Stimulated activated CD8-positive, alpha-beta memory T cell treated with anti-CD3 and anti-CD28 coated beads, Interleukin-12 subunit alpha, Interleukin-12 subunit beta, amount 100 ng/mL, for 4 hours (primary cell): ENCODE data around the gene TNFAIP8L1.
"Not testable (repeated sequence)": the region's sequence is repeated elsewhere in the genome, so short reads cannot be mapped to it uniquely, and the experiment has no call there.

Source experiments
- DNase-seq: peaks from one replicate; pipeline ENCODE4 v3.0.0-alpha.2; 2020; ENCODE audit warnings: low read depth

TNFAIP8L1 gene

DNA sequence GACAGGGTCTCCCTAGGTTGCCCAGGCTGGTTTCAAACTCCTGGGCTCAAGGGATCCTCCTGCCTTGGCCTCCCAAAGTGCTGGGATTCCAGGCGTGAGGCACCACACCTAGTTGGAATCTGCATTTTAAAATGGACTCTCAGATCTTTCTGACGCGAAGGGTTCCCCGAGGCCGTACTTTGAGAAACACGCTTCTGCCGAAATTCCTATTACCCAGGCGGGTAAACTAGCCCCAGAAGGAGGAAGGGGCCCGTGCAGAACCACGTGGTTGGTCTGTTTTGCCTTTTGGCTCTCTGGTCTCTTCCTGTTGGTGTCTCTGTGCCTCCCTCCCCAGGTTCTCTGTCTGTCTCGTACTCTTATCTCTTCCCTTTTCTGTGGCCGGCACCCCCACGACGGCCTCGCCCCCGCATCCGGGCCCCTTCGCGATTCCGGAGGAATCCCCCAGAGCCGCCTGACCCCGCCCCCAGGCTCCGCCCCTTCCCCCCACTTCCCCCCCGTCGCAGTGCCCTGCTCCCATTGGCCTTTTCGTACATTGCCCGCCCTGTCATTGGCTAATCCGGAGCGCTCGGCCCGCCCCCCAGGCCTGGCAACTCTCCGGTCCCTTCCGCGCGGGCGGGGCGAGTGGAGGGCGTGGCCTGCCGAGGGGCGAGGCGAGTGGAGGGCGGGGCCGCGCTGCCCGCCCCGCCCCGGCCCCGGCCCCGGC is at the start of gene TNFAIP8L1:
TSS of gene TNFAIP8L1 (plus strand) at position 689 of the 703 bp plus-strand sequence. CDS start 12,354 bp downstream, outside the sequence.
- peak; percentile 97 for DNase-seq

DNA sequence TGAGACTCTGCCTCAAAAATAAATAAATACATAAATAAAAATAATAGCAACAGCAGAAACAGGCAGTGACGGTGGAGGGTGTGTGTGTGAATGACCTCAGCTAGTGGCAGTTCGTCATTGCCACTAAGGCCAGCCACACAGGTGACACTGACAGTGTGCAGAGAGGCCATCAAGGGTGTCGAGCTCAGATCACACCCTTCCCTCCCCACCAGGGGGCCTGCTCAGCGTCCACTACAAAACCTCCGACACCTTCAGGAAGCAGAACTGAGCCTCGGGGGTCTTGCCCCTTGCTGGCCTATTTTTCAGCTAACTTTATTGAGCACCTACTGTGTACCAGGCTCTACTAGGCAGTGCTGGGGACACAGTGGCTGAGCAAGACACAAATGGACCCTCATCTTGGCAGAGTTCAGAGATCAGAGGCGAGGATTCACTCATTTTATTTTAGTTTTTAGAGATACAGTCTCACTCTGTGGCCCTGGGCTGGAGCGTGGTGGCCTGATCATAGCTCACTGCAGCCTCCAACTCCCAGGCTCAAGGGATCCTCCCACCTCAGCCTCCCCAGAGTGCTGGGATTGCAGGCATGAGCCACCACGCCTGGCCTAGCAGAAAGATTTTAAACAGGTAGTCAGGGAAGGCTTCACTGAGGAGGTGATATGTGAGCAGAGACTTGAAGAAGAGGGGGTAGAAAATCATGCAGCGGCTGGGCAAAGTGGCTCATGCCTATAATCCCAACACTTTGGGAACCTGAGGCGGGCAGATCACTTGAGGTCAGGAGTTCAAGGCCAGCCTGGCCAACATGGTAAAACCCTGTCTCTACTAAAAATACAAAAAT is 49.5 kb upstream of the TNFAIP8L1 start:
- DNase-seq = no peak

DNA sequence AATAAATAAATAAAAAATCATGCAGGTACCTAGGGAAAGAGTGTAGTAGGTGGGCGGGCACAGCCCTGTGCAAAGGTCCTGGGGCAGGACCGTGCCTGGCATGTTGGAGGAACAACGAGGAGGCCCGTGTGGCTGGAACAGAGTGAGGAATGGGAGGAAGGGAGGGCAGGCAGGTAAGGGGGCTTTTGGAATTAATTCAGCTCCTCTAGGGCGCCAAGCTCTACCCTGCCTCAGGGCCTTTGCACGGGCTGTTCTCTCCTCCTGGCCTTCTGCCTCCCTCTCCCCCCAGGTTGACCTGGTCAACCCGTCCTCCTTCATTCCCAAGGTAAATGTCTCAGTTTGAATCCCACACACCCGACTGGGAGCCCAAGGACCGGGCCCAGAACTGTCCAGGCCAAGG is 48.8 kb upstream of the TNFAIP8L1 start:
- DNase-seq = no peak

- DNase-seq = no peak
These were observed 48.0 kb upstream of the TNFAIP8L1 start for GRCh38 chr19:4591320-4591719.

GRCh38 chr19:4592445-4592844 is 46.9 kb upstream of the TNFAIP8L1 start:
- DNase-seq = no peak

DNA sequence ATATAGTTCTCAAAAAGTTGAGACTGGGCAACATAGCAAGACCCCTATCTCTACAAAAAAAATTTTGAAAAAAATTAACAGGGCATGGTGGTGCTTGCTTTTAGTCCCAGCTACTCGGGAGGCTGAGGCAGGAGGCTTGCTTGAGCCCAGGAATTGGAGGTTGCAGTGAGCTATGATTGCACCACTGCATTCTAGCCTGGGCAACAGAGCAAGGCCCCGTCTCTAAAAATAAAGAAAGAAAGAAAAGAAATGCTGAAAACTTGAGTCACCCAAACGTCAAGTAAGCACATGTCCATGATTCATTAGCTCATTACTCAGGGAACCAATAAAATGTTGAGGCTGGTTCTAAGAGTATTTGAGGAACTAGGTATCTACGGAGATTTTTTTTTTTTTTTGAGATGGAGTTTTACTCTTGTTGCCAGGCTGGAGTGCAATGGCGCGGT is 45.9 kb upstream of the TNFAIP8L1 start:
- no peak for DNase-seq

DNA sequence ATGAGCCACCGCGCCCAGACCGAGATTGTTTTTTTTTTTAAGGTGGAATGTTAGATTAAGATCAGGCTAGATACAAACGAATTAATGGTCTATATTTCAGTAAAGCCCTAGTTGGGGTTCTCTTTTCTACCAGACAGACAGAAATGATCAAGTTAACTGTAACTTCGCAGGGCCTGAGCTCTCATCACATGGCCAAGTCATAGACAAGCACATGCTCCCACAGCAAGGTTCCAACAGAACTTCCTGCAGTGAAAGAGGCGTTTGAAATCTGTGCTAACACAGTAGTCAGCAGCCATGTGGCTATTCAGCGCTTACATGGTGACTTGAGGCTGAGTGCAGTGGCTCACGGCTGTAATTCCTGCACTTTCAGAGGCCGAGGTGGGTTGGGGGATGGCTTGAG is 45.1 kb upstream of the TNFAIP8L1 start:
- no peak for DNase-seq

DNA sequence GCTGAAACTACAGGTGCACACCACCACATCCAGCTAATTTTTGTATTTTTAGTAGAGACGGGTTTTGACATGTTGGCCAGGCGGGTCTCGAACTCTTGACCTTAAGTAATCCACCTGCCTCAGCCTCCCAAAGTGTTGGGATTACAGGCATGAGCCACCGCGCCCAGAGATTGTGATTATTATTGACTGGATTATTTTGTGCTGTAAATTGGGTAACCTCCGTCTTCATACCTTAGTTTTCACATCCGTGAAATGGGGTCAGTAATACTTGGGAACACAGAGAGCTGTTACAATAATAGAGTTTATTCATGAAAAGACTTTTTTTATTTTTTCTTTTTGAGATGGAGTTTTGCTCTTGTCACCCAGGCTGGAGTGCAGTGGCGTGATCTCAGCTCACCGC is 44.2 kb upstream of the TNFAIP8L1 start:
- DNase-seq = not testable (repeated sequence)

- no peak for DNase-seq
These were observed 43.0 kb upstream of the TNFAIP8L1 start for GRCh38 chr19:4596033-4596904.

DNA sequence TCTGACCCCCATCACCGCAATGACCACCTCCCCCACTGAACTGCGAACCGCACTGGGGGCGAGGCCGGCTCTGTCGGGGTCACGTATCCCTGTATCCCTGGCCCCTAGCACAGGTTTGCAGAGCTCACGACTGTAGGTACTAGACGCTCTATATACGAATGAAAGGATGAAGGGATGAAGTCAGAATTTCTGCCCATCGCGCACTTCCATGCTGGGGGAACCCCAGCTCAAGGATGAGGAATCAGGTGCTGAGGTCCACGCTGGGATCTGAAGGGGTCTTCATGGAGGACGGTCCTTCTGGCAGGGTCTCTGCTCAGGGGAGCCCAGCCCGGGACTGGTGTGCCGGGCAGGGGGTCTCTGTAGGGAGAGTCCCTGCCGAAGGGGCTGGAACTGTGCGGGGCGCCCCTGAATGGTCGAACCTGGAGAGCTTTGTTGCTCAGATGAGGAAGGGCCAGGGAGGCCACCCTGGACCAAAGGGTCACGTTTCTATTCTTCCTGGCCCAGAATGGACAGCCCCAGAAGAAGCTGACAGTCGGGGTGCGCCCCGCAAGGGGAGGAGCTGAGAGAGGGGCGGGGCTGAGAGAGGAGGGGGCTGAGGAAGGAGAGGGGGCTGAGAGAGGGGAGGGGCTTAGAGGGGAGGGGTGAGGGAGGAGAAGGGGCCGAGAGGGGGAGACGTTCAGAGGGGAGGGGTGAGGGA is 41.9 kb upstream of the TNFAIP8L1 start:
- DNase-seq = no peak

- DNase-seq = no peak
These were observed 41.2 kb upstream of the TNFAIP8L1 start for GRCh38 chr19:4597975-4598671.

GRCh38 chr19:4598712-4599111 is 40.6 kb upstream of the TNFAIP8L1 start:
- no peak for DNase-seq

DNA sequence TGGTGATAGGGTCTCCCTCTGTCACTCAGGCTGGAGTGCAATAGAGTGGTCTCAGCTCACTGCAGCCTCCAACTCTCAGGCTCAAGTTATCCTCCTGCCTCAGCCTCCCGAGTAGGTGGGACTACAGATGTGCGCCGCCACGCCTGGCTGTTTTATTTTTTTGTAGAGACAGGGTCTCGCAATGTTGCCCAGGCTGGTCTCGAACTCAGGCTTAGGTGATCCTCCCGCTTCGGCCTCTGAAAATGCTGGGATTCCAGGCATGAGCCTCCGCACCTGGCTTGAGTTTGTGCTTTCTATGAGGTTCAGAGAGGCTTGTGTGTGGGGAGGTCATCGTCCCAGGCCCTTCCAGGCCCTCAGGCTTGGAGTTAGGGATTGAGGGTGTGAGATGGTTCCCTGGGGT is 39.2 kb upstream of the TNFAIP8L1 start:
- DNase-seq = no peak

DNA sequence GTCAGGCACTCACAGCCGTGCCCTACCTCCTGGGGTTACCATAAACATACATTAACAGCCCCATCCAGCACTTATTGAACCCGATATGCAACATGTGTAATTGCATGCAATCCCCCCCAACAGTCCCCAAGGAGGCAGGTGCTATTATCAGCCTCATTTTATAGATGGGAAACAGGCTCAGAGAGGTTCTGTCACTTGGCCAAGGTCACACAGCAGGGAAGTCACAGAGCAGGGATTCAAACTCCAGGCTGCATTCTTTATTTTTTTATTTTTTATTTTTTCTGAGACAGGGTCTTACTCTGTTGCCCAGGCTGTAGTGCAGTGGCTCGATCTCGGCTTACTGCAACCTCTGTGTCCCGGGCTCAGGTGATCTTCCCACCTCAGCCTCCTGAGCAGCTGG is 38.4 kb upstream of the TNFAIP8L1 start:
- no peak for DNase-seq

- no peak for DNase-seq
These were observed 37.0 kb upstream of the TNFAIP8L1 start for GRCh38 chr19:4602173-4602788.

DNA sequence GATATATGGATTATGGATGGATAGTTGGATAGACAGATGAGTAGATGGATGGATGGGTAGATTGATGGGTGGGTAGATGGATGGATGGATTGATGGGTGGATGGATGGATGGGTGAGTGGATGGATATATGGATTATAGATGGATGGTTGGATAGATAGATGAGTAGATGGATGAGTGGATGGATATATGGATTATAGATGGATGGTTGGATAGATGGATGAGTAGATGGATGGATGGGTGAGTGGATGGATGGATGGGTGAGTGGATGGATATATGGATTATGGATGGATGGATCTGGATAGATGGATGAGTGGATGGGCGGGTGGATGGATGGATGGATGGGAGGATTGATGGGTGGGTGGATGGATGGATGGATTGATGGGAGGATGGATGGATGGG is 36.4 kb upstream of the TNFAIP8L1 start:
- no peak for DNase-seq

DNA sequence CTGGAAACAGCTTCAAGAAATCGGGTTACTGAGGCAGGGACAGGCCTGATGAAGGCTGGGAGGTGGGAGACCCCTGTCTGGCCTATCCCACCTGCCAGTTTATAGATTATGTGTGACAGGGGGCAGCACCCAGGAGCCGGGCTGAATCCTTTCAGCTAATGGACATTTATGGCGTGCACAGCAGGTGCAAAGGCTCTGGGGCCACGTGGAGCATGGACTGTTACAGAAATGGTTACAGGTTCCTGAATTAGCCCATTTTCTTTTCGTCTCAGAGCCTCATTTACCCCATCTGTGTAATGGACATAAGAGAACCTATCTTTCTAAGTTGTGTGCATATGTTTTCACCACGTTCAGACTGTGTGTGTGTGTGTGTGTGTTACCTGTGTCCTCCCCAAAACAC is 34.4 kb upstream of the TNFAIP8L1 start:
- no peak for DNase-seq

GRCh38 chr19:4606181-4606580 is 33.1 kb upstream of the TNFAIP8L1 start:
- no peak for DNase-seq

- no peak for DNase-seq
These were observed 32.2 kb upstream of the TNFAIP8L1 start for GRCh38 chr19:4606921-4607678.
